Stimulated activated CD4-positive, alpha-beta T cell treated with anti-CD3 and anti-CD28 coated beads, TNF-alpha, amount 100 ng/mL, for 4 hours (primary cell): ENCODE results near the gene COPZ2.
"Not testable (repeated sequence)": the region's sequence is repeated elsewhere in the genome, so short reads cannot be mapped to it uniquely, and the experiment has no call there.

Experiments used
- DNase-seq, 3 experiments: peaks; one replicate each; pipeline ENCODE4 v3.0.0-alpha.2; 2020; ENCODE audit warnings: low read depth in 3 of 3

The COPZ2 gene

DNA sequence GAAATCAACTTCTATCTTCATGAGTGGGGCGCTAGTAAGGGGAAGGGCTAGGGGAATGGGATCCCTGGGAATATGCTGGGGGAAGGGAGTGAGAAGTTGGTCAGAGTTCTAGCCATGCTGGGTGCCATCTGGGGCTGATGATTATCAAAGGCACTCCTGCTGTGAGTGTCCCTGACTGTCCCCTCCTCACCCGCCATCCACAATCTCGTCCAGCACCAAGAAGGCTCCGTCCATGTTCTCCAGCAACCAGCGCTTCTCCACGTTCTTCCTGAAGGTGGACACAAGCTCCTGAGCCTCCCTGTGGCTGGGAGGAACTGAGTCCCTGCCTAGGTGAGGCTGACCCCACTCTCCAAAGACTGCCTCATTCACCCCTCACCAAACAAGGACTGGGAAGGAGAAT lies 5.6 kb downstream of the COPZ2 start:
- DNase-seq: no peak

DNA sequence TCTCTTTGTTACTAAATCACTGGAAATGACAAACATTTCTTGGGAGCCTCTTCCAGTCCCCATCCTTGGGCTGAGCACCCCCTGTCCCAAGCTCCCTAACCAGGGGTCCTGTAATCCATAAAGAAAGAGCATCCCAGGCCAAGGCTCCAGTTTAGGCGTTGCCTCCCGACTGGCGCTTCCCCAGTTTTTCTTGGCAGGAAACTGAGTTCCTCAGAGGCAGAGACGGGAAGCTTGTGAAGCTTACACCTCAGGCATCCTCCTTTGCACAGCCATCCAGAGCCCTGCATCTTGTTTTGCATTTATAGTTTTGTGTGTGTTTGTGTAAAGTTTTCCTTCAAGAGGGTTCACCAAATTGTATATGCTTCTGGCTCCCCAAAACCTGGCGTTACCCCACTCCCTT lies 7.1 kb downstream of the COPZ2 start:
- DNase-seq: no peak

- DNase-seq: no peak
Observed at GRCh38 chr17:48028736-48029135, 8.9 kb downstream of the COPZ2 start.

- DNase-seq: no peak
Observed at GRCh38 chr17:48027322-48027981, 10.1 kb downstream of the COPZ2 start.

- peak in 1 of 3 experiments; percentile 57 for DNase-seq
Observed at GRCh38 chr17:48026502-48027321, 10.9 kb downstream of the COPZ2 start.

GRCh38 chr17:48025904-48026501 lies 11.6 kb downstream of the COPZ2 start:
- no peak for DNase-seq

GRCh38 chr17:48025040-48025903 lies 12.3 kb downstream of the COPZ2 start:
- peak; percentile 96 to 99 (median 97) for DNase-seq

GRCh38 chr17:48024149-48025039 lies 13.2 kb downstream of the COPZ2 start:
- no peak for DNase-seq

GRCh38 chr17:48023400-48024148 lies 14.0 kb downstream of the COPZ2 start:
- peak in 1 of 3 experiments; percentile 10 for DNase-seq

- no peak for DNase-seq
Observed at GRCh38 chr17:48022901-48023300, 14.7 kb downstream of the COPZ2 start.

GRCh38 chr17:48021934-48022333 lies 15.7 kb downstream of the COPZ2 start:
- no peak for DNase-seq

- not testable (repeated sequence) for DNase-seq
Observed at GRCh38 chr17:48017817-48018158, 19.8 kb downstream of the COPZ2 start.

GRCh38 chr17:48016112-48016511 lies 21.5 kb downstream of the COPZ2 start:
- no peak for DNase-seq

- no peak for DNase-seq
Observed at GRCh38 chr17:48014595-48015111, 22.9 kb downstream of the COPZ2 start.

GRCh38 chr17:48013876-48014594 lies 23.6 kb downstream of the COPZ2 start:
- DNase-seq: no peak

- DNase-seq: no peak
Observed at GRCh38 chr17:48012654-48013053, 24.9 kb downstream of the COPZ2 start.

DNA sequence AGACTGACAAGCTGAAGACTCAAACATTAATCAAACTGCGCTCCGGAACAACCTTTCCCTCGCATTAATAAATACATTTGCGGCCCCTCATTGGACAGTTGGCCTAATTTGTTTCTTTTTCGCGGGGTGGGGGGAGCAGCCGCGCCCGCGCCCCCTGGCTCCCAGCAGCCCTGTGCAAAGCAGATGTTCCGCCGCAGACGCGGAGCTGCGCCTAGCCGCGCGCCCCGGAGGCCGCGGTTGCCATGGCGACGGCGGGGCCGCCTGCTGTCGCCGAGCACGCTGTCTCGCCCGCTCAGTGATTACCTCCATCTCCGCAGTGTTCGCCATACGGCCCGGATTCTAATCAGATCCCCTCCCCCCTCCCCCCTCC lies 25.5 kb downstream of the COPZ2 start:
- peak; percentile 32 to 39 (median 36) for DNase-seq

DNA sequence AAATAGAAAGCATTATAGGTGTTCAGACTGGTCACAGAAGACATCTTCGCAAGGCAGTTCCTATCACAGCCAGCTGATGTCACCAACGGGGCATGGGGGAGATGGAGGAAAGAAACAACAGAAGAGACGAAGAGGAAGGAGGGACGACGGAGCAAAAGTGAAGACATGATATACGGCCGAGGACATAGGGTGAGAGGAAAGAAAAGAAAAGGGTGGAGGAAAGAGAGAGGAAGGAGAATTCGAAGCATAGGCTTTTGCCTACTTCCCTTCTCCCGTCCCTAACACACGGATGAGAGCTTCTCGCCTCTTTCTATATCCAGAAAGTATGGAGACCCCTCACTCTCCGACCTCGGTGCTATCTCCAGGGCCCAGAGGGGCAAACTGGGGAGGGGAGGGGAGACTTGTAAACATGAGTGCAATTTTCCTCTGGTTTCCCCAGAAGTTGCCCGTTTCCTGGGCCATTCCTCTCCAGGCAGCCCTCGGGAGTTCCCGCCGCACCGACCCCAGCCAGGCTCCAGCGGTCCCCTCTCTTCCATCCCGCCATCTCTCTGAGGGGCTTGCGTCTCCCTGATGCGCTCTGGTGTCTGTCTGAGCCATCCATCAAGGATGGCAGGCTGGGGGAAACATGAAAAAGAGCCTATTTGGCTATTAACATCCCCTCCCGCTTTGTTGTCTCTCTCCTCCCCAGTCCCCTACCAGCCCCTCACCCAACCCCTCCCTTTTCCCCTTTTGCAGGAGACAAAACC lies 26.0 kb downstream of the COPZ2 start:
- DNase-seq: peak in 1 of 3 experiments; percentile 13

DNA sequence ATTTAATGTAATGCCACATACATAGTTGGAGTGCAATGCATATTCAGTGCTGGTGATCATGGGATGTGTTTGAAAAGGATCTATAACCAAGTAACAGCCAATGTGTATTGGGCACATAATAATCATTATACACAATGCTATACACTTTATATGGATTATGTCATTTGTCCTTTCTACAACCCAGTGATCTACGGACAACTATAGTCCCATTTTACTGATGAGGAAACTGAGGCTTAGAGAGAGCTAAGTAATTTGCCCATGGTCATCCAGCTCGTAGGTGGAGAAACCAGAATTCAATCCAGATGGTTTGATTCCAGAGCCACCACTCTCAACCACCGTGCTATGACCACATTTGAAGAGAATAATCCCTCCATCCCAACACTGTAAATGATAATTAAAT lies 27.4 kb downstream of the COPZ2 start:
- no peak for DNase-seq
